PC-9 (cell line): ENCODE measurements around the gene SLC22A23.

ENCODE experiments used
- CTCF ChIP-seq: fragments of 200-600 bp; sonication (generic); conservative IDR thresholded peaks from 2 replicates; pipeline ENCODE4 v1.6.1; 2017; ENCODE audit warnings: mixed run types, antibody characterized with exemption, mild to moderate bottlenecking, moderate library complexity
- EZH2 ChIP-seq: fragments of 200-600 bp; sonication (generic); IDR thresholded peaks from 2 replicates; pipeline ENCODE4 v1.8.0; 2017; ENCODE audit warnings: antibody characterized with exemption, low read depth

GRCh38 chr6:3415490-3415889 is 41.4 kb downstream of the SLC22A23 start:
- no peak for TF ChIP-seq CTCF
- no peak for TF ChIP-seq EZH2
